Heart left ventricle (tissue), 16 donors: ENCODE measurements around the gene RFTN2. TPM values are rescaled to one million over a fixed set of nuclear protein-coding genes. Genes with fewer than 3 reads are reported as not detected.
"Not testable (repeated sequence)": the region's sequence is repeated elsewhere in the genome, so short reads cannot be mapped to it uniquely, and the experiment has no call there.

Experiments used
- ATAC-seq, 4 donors: fragments of 200-7000 bp; cut with Tn5 transposase; one replicate each; pipeline ENCODE4 v1.9.1; 2020 to 2022; ENCODE audit warnings: moderate library complexity in 4 of 4, mild to moderate bottlenecking in 3 of 4, moderate number of reproducible peaks in 1 of 4
- DNase-seq, 5 donors: peaks; one replicate each; pipeline ENCODE4 v3.0.0-alpha.2; 2020
- H3K27ac ChIP-seq, 12 donors: fragments of 200-600 bp; sonication (generic) in 4 of 12; one replicate each; pipeline versions ENCODE4 v1.5.0 to v1.8.0; 2016 to 2022; ENCODE audit warnings: mild to moderate bottlenecking in 2 of 12
- H3K27me3 ChIP-seq, 9 donors: fragments of 200-600 bp; sonication (generic) in 2 of 9; one replicate each; pipeline versions ENCODE4 v1.5.1 to v1.8.0; 2016 to 2022; ENCODE audit warnings: mild to moderate bottlenecking in 3 of 9
- H3K36me3 ChIP-seq, 9 donors: fragments of 200-600 bp; sonication (generic) in 2 of 9; one replicate each; pipeline versions ENCODE4 v1.5.0 to v1.8.0; 2018 to 2022; ENCODE audit warnings: mild to moderate bottlenecking in 2 of 9
- H3K4me1 ChIP-seq, 12 donors: fragments of 200-600 bp; sonication (generic) in 4 of 12; one replicate each; pipeline versions ENCODE4 v1.5.0 to v1.8.0; 2016 to 2022; ENCODE audit warnings: mild to moderate bottlenecking in 3 of 12
- H3K4me3 ChIP-seq, 12 donors: fragments of 200-600 bp; sonication (generic) in 4 of 12; one replicate each; pipeline versions ENCODE4 v1.5.0 to v1.8.0; 2017 to 2022; ENCODE audit warnings: mild to moderate bottlenecking in 9 of 12, moderate library complexity in 4 of 12
- H3K9me3 ChIP-seq, 12 donors: fragments of 200-600 bp; sonication (generic) in 4 of 12; one replicate each; pipeline versions ENCODE4 v1.5.0 to v1.8.0; 2016 to 2022; ENCODE audit warnings: mild to moderate bottlenecking in 1 of 12
- CTCF ChIP-seq, 12 donors: fragments of 200-600 bp; sonication (generic) in 4 of 12; IDR thresholded peaks; one replicate each; pipeline versions ENCODE4 v1.5.0 to v1.8.0; 2018 to 2022; ENCODE audit warnings: antibody characterized with exemption in 12 of 12, mild to moderate bottlenecking in 5 of 12
- POLR2A ChIP-seq, 2 donors: fragments of 450-650 bp; IDR thresholded peaks; one replicate each; pipeline ENCODE4 v1.6.1; 2017; ENCODE audit warnings: antibody characterized with exemption in 2 of 2, mild to moderate bottlenecking in 2 of 2, moderate library complexity in 2 of 2
- WGBS, 4 donors: extraction: QIAGEN DNeasy Blood & Tissue Kit in 2 of 4; methylation state at CpG; one replicate each; pipeline versions ENCODE4 v1.1.5 to v1.1.7; 2013 to 2018; 5-methylcytosine and 5-hydroxymethylcytosine counted together
- intact Hi-C, 10 donors: fragments of 100-400 bp; cut with DNase I; formaldehyde crosslinking; loops; one replicate each; pipeline versions ENCODE4 v1.11.1 to v1.14.2; 2022
- polyA plus RNA-seq, 2 donors: library from polyadenylated mRNA; stranded (reverse); fragments of 200-250 nt; gene quantifications; one replicate each; pipeline ENCODE4 v1.2.3, GENCODE V29; 2013
- total RNA-seq, 9 donors: library from RNA; depleted of rRNA in 2 of 9; stranded (reverse); fragments of >200 nt in 2 of 9; fragmentation: NEBNext Ultra II Directional in 3 of 9; extraction: Animal tissue kit (Norgen Biotek cat#: 25700) in 3 of 9; gene quantifications; one replicate each; pipeline versions ENCODE4 v1.1.0 to v1.2.4, GENCODE V29; 2016 to 2023
- donor health status: ischemic (EF 13 %, LVEDD 7.1; RV severe dilation, severe dysfunction).
- donor health status: healthy with polysubstance abuse.
- donor health status: DM: no; HTN: yes; CAD: no.
- donor health status: DM: no; HTN: no; CAD: no.
- donor health status: ischemic (EF 25% LVEDD 6.9; RV normal size, moderate dysfunction).
- donor health status: ischemic (EF 25% LVEDD 5.7; RV mildly dilated, moderate dysfunction).
- donor health status: healthy.
- donor health status: DM: yes; HTN: yes; CAD: no.
- donor health status: ischemic (EF 35%, LVEDD 5.7; RV mildly dilated, moderate dysfunction).
- donor health status: nonischemic (EF 11% LVEDD 7.7; RV severe dilation, severe dysfunction).
- donor health status: DM: yes; HTN: yes; CAD: no.
- donor health status: PGD.
- donor health status: ischemic (EF 29% LVEDD 5.4; RV normal size, mild dysfunction).
- donor health status: nonischemic (EF 23%, LVEDD 6.1; RV moderate dilation, normal function).

RFTN2 gene
- total and polyA plus RNA-seq, 11 donors: 1.1 to 10.1 (median 5.0) TPM

DNA sequence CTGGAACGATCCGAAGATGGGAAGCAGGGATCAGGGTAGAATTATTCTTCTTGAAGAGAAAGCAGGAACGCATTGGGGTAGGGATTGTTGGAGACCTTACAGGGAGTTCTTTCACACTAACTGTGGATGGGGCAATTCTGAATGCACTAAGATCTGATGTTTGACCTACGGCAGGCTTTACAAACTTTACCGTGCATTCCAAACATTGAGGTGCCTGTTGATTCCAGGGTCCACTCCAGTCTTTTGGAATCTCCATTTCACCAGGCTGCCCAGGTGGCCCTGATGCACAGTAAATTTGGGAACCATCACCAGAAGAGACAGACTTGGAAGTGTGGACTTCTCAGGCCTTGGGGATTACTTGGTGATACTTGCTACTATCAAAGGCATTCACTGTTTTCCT is 76.9 kb downstream of the RFTN2 start:
- no peak for ATAC-seq
- Histone ChIP-seq H3K36me3 (peaks cover 0 to 10% (median 6%) of the 10 kb centered on the region in 9 donors), H3K9me3 (no peaks in the 10 kb centered on the region), H3K27me3 (no peaks in the 10 kb centered on the region), H3K27ac (no peak overlapping the region), H3K4me1 (peaks cover 0 to 4% (median 0%) of the 10 kb centered on the region in 12 donors), H3K4me3 (no peak overlapping the region)
- DNase-seq: no peak
- intact Hi-C loops: no loop called here
- WGBS, 4 donors: 96 to 97% (median 96%) methylated on average over 5 of the region's 5 CpGs
- no peak for TF ChIP-seq CTCF (IDR thresholded peaks at IDR 0.05)
- TF ChIP-seq POLR2A (IDR thresholded peaks at IDR 0.05): no peak

GRCh38 chr2:197597166-197597565 is 78.2 kb downstream of the RFTN2 start:
- TF ChIP-seq POLR2A (IDR thresholded peaks at IDR 0.05) (no peak), CTCF (IDR thresholded peaks at IDR 0.05) (no peak)
- Histone ChIP-seq H3K36me3 (peaks cover 0 to 10% (median 6%) of the 10 kb centered on the region in 9 donors), H3K4me1 (peaks cover 0 to 4% (median 0%) of the 10 kb centered on the region in 12 donors), H3K4me3 (no peak overlapping the region), H3K27ac (no peak overlapping the region), H3K27me3 (no peaks in the 10 kb centered on the region), H3K9me3 (no peaks in the 10 kb centered on the region)
- DNase-seq (no peak), ATAC-seq (no peak)
- intact Hi-C loops: no loop called here
- 79 to 91% (median 86%) methylated on average over 4 of the region's 4 CpGs for WGBS, 4 donors

- TF ChIP-seq POLR2A (IDR thresholded peaks at IDR 0.05) (no peak), CTCF (IDR thresholded peaks at IDR 0.05) (no peak)
- no peak overlapping the region for H3K4me3 ChIP-seq
- peaks cover 0 to 4% (median 0%) of the 10 kb centered on the region in 12 donors for H3K4me1 ChIP-seq
- DNase-seq: no peak
- ATAC-seq: no peak
- 59 to 82% (median 71%) methylated on average over 1 of the region's 1 CpG for WGBS, 4 donors
- intact Hi-C loops: no loop called here
- H3K27me3 ChIP-seq: no peaks in the 10 kb centered on the region
- H3K27ac ChIP-seq: no peak overlapping the region
- H3K36me3 ChIP-seq: peaks cover 0 to 10% (median 6%) of the 10 kb centered on the region in 9 donors
- no peaks in the 10 kb centered on the region for H3K9me3 ChIP-seq
Observed at GRCh38 chr2:197596766-197597165, 78.6 kb downstream of the RFTN2 start.

- intact Hi-C loops: no loop called here
- no peak overlapping the region for H3K27ac ChIP-seq
- ATAC-seq (peak in 1 of 4 donors; percentile 24), DNase-seq (no peak)
- WGBS, 4 donors: 95 to 98% (median 96%) methylated on average over 26 to 32 of the region's 32 CpGs
- TF ChIP-seq CTCF (IDR thresholded peaks at IDR 0.05): no peak
- no peak for TF ChIP-seq POLR2A (IDR thresholded peaks at IDR 0.05)
- H3K36me3 ChIP-seq: peaks cover 0 to 18% (median 6%) of the 10 kb centered on the region in 9 donors
- H3K27me3 ChIP-seq: no peaks in the 10 kb centered on the region
- no peaks in the 10 kb centered on the region for H3K4me1 ChIP-seq
- H3K9me3 ChIP-seq: no peaks in the 10 kb centered on the region
- no peak overlapping the region for H3K4me3 ChIP-seq
Observed at GRCh38 chr2:197591339-197592072, 83.9 kb downstream of the RFTN2 start.

- ATAC-seq, H3K36me3 ChIP-seq, DNase-seq, intact Hi-C loops, H3K9me3 ChIP-seq, H3K4me3 ChIP-seq, H3K4me1 ChIP-seq, H3K27me3 ChIP-seq, H3K27ac ChIP-seq: not testable (repeated sequence)
- 89 to 94% (median 92%) methylated on average over 7 of the region's 7 CpGs for WGBS, 4 donors
Observed at GRCh38 chr2:197587255-197587654, 88.1 kb downstream of the RFTN2 start.

DNA sequence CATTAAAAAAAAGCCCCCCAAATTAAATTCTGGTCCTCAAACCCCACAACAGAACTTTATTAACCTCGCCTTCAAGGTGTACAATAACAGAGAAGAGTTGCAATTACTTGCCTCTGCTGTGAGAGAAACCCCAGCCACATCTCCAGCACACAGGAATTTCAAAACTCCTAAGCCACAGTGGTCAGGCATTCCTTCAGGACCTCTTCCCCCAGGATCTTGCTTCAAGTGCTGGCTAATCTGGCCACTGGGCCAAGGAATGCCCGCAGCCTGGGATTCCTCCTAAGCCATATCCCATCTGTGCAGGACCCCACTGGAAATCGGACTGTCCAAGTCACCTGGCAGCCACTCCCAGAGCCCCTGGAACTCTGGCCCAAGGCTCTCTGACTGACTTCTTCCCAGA is 95.2 kb downstream of the RFTN2 start:
- ATAC-seq, intact Hi-C loops, H3K9me3 ChIP-seq, DNase-seq, H3K4me3 ChIP-seq, H3K36me3 ChIP-seq, H3K27ac ChIP-seq, H3K27me3 ChIP-seq: not testable (repeated sequence)
- WGBS, 4 donors: 87 to 95% (median 90%) methylated on average over 3 of the region's 3 CpGs
- H3K4me1 ChIP-seq: peaks cover 0 to 18% (median 0%) of the 10 kb centered on the region in 12 donors

- H3K27me3 ChIP-seq, H3K36me3 ChIP-seq, H3K27ac ChIP-seq, ATAC-seq, intact Hi-C loops, DNase-seq, H3K4me3 ChIP-seq: not testable (repeated sequence)
- Histone ChIP-seq H3K9me3 (peaks cover 0 to 10% (median 2%) of the 10 kb centered on the region in 12 donors), H3K4me1 (peaks cover 0 to 18% (median 0%) of the 10 kb centered on the region in 12 donors)
- WGBS, 4 donors: 67 to 86% (median 76%) methylated on average over 2 of the region's 2 CpGs
Observed at GRCh38 chr2:197578294-197578693, 97.1 kb downstream of the RFTN2 start.
